Kidney tubule cell (primary cell): ENCODE results near the gene RAMAC.
A peak's percentile ranks its signal among the peaks of the same experiment; 100 is the strongest.
"Not testable (repeated sequence)": the region's sequence is repeated elsewhere in the genome, so short reads cannot be mapped to it uniquely, and the experiment has no call there.

Source experiments
- DNase-seq: peaks from one replicate; pipeline ENCODE4 v3.0.0-alpha.2; 2018; ENCODE audit warnings: low spot score

Gene RAMAC

GRCh38 chr15:82985688-82986441, at the start of gene RAMAC:
Gene RAMAC, plus strand, starts transcription at chr15:82986210. Its CDS starts 2,809 bp downstream, at chr15:82989019.
- peak; percentile 98 for DNase-seq

- peak; percentile 96 for DNase-seq
Measured at GRCh38 chr15:82936966-82937711, 48.9 kb upstream of the RAMAC start.

- DNase-seq = no peak
Measured at GRCh38 chr15:82937712-82938058, 48.3 kb upstream of the RAMAC start.

- not testable (repeated sequence) for DNase-seq
Measured at GRCh38 chr15:82939678-82940077, 46.3 kb upstream of the RAMAC start.

GRCh38 chr15:82942691-82943090, 43.3 kb upstream of the RAMAC start:
- DNase-seq = peak; percentile 98

- peak; percentile 69 for DNase-seq
Measured at GRCh38 chr15:82943176-82943575, 42.8 kb upstream of the RAMAC start.

DNA sequence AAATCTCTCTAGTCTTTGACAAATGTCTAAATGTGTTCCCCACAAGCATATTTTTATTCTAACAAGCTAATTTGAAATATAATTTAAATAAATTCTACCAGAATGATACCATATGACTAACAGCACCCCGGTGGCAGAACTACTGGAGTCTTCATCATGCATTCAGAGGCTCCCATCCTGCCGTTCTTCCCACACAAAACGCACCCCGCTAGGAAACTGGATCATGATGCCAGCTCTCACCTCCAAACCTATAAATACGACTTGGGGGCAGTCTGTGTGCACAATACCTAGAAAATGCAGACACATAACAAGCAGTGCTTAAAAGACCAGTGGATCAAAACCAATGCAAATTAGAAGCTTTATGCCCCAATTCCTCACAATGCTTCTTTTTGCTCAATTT, 42.0 kb upstream of the RAMAC start:
- no peak for DNase-seq

GRCh38 chr15:82944821-82945220, 41.2 kb upstream of the RAMAC start:
- DNase-seq = peak; percentile 98

DNA sequence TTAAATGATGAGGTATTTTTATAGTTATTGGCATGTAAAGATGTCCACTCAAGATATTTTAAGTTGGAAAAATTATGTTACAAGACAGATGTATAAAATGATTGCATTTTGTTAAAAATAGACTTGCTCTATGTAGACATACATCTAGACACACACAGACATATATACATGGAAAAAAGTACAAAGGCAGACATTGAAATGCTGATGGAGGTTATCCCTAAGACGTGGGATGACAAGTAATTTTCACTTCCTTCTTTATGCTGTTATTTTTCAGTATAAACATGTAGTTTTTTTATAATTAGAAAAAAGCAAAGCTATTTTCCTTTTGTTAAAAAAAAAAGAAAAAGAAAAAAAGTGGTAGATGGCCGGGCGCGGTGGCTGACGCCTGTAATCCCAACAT, 40.7 kb upstream of the RAMAC start:
- no peak for DNase-seq

DNA sequence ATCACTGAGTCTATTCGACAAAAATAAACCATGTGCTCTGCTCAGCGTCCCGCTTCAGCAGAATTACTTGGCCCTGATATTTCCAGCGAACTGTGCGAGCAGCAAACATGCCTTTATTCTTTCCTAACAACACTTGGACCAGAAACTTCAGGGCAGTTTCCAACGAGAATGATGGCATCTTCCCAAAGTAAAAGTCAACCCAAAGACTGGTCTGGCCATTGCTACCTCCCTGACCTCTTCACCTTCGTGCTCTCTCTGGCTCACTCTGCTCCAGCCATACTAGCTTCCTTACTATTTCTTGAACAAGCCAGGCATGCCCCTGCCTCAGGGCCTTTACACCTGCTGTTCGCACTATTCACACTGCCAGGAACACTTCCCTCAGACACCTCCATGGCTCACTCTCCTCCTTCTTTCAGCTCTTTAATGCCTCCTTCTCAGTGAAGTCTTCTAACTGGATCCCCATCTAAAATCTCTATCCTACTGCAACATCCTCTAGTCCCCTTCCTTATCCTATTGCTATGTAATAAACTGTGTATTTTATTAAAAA, 39.8 kb upstream of the RAMAC start:
- DNase-seq = no peak

- DNase-seq = no peak
Measured at GRCh38 chr15:82950295-82950694, 35.7 kb upstream of the RAMAC start.

- DNase-seq = no peak
Measured at GRCh38 chr15:82950746-82951370, 35.2 kb upstream of the RAMAC start.

DNA sequence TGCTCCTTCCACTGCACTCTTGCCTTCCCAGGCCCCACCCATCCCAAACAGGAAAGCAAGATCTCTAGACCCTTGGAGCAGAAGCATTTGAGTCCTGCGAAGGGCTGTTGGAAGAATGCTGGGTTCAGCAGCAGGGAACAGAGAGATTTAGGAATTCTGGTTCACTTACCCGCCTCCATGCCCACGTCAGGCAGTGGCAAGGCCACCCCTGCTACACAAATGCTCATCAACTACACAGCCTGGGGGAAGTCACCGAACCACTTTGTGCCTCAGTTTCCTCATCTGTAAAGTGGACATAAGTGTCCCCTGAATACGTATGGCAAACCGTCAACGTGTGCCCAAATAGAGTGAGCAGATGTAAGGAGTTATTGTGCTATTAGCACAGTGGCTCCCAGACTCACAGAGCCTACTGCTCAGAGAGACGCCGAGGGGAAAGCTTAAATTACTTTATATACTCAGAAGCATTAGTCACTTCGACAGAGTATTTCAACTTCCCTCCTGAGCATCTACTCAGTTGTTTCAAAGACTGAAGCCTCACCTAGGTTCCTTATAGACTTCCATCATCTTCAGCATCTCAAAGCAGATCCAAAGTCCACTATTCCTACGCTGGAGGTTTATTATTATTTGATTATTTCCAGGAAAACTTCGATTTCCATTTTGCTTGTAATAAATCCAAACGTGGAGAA, 34.4 kb upstream of the RAMAC start:
- DNase-seq = peak; percentile 58

GRCh38 chr15:82952158-82953081, 33.6 kb upstream of the RAMAC start, which contains the start of gene HOMER2:
Gene HOMER2, minus strand, starts transcription at chr15:82952720. Its CDS starts 185 bp downstream, at chr15:82952535.
- peak; percentile 50 for DNase-seq

DNA sequence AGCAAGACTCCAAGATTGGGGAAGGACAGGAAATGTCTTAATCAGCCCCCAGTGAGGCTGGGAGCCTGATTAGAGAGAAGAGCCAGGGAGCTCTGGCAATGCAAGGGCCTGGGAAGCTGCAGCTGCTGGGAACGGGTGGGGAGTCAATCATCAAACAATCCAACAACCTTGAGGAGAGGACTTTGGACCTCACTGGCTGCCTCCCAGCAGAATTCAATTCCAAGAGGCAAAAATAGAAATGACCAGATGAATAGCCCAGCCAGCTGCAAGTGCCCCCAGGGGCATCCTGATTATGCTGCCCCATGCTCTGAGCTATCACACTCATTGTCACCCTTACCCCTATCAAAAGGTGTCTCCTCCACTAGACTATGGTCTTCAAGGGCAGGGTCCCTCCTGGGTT, 27.4 kb upstream of the RAMAC start:
- DNase-seq = no peak

DNA sequence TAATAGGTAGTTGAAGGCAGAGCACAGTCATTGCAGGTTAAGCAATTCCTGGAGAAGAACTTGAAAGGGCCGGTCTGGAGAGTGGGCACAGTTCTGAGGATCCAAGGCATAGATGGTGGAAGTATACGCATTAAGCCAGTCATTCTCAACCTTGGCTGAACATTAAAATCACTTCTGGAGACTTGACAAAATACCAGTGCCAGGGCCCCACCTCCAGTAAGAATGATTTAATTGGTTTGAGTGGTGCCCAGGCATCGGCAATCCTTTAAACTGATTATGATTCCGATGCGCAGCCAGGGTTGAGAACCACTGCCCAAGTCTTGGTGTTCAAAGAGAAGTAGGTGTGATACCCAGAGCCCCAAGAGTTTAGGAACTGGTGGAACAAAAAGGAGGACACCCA, 26.6 kb upstream of the RAMAC start:
- DNase-seq = no peak

DNA sequence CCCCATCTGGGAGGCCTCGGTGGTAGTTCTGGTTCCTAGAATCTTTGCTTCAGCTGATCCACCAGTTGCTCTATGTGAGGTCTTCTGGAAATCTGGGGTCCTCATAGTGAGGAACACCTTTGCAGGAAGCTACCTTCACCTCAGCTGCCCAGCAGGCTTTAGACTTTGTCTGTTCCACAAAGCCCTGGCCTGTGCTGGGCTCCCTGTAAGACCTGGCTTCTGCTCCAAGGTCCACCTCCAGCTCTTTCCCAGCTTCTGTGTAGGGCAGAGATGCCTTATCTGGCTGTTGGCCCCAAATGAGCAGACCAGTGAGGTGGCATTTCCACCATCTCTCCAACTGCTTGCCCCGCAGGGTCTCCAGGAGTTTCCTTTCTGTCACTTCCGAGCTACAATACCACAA, 25.2 kb upstream of the RAMAC start:
- no peak for DNase-seq

GRCh38 chr15:82963471-82964341, 22.3 kb upstream of the RAMAC start:
- DNase-seq = no peak

GRCh38 chr15:82964890-82965289, 21.1 kb upstream of the RAMAC start:
- no peak for DNase-seq

DNA sequence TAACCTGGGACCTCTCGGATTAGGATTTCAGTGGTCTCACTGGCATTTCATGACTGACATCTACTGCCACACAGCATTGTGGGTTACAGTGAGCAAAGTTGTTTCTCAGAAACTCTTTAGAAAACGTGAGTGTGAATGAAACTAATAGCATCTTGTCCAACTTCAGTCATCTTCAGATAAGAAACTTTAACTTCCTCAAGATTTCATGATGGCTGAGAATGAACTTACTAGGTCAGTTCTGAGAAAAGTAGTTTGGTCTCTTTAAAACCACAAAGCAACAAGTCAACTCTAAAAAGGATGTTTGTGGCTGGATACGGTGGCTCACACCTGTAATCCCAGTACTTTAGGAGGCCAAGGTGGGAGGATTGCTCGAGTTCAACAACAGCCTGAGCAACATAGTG, 19.3 kb upstream of the RAMAC start:
- no peak for DNase-seq
